Activated CD8-positive, alpha-beta memory T cell treated with anti-CD3 and anti-CD28 coated beads for 24 hours (primary cell): ENCODE measurements around the gene DUSP28.
"Not testable (repeated sequence)": the region's sequence is repeated elsewhere in the genome, so short reads cannot be mapped to it uniquely, and the experiment has no call there.

ENCODE experiments used
- DNase-seq: peaks from one replicate; pipeline ENCODE4 v3.0.0-alpha.2; 2020

DUSP28 gene

DNA sequence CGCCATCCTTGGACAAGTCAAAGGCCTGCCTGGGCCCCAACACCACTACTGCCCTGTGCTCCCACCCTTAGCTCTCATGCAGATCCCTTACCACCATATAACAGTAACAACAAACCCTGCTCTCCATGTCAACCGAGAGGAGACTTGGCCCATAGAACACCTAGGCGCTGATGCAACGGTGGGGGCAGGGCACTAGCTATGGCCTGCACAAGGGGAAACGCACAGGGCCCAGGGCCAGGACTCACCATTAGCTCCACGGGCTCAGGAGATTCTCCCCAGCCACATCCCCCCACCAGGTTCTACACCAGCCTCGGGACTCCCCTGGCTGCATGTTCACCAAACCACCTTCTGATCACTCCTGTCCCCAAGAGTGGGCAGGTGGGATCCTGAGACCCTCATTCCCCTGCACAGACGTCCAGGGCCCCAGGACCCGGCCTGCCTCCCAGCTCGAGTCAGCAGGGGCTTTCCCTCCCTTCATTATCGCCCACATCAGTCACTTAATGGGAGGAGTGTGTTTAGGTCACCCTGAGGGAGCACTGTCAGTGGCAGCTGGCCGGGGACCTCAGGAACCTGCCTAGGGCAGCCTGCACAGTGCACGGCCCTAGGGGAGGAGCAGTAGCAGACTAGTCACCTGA lies 31.6 kb upstream of the DUSP28 start:
- DNase-seq: peak; percentile 52

DNA sequence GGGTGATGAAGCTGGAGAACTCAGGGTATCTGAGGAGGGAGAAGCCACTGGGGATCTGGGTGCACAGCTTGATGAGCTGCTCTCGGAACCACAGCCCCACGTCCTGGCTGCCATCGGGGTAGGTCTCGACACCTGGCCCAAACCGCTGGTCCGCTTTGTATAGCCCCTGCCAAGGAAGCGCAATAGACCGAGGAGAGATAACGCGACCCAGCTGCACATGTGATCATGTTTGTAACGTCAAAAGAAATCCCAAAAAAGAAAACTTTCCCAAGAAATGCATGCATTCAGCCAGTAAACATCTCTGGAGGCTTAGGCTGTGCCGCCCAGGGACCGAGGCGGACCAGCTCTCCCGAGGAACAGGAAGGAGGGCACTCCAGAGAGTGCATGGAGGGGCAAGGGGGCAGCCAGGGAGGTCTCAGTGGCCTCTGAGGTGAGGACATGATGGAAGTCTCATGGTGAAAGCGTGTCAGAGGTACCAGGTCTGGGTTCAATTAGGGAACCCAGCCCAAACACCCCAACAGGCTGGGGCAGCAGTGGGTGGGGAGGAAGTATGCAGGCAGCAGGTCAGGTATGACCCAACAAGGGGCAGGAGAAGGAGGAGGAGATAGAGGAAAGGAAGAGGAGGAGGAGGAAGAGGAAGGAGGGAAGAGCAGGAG lies 30.7 kb upstream of the DUSP28 start:
- peak; percentile 40 for DNase-seq

DNA sequence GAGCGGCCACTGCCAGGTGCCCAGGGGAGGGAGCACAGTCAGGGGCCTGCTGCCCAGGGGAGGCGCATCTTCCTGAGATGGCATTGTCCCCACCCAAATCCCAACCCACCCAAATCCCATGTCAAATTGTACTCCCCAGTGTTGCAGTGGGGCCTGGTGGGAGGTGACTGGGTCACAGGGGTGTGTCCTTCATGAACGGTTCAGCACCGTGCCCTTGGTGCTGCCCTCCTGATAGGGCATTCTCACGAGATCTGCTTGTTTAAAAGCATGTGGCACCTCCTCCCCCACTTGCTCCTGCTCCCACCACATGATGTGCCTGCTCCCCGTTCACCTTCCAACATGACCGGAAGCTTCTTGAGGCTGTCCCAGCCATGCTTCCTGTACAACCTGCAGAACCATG lies 30.0 kb upstream of the DUSP28 start:
- peak; percentile 19 for DNase-seq

DNA sequence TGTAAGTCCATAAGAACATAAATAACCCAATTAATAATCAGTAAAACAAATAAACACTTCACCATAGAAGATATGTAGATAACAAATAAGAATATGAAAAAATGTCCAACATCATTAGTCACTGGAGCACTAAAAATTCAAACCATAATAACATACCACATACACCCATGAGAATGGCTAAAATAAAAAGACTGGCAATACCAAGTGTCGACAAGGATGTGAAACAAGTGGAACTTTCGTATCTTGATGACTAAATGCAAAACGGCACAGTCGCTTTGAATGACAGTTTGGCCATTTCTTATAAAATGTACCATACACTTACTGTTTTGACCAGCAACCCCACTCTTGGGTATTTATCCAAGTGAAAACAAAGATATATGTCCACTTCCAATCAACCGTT lies 29.1 kb upstream of the DUSP28 start:
- DNase-seq: no peak

DNA sequence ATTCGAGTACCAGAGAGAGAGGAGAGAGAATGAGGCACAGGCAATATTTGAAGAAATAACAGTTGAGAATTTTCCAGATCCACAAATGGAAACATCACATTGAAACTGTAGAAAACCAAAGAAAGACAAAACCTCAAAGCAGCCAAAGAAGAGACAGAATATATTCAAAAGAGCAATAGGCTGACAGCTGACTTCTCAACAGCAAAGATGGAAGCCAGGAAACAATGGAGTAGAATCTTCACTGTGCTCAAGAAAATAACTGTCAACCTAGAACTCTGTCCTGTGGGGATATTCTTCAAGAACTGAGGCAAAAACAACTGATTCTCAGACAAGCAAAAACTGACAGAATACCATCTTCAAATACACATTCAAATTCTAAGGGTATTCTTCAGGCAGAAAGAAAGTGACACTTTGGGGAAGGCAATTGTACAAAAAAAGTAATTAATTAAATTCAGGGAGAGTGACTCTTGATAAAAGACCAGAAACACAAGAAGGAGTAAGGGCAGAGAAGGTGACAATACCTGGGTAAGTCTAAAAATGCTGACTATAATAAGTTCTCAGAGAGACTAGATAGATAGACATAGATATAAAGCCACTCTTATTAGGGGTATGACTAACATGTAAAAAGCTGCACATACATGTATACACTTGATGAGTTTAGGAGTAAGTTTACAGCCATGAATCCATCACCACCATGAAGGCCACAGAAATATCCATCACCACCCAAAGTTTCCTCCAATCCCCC lies 28.0 kb upstream of the DUSP28 start:
- DNase-seq: no peak

DNA sequence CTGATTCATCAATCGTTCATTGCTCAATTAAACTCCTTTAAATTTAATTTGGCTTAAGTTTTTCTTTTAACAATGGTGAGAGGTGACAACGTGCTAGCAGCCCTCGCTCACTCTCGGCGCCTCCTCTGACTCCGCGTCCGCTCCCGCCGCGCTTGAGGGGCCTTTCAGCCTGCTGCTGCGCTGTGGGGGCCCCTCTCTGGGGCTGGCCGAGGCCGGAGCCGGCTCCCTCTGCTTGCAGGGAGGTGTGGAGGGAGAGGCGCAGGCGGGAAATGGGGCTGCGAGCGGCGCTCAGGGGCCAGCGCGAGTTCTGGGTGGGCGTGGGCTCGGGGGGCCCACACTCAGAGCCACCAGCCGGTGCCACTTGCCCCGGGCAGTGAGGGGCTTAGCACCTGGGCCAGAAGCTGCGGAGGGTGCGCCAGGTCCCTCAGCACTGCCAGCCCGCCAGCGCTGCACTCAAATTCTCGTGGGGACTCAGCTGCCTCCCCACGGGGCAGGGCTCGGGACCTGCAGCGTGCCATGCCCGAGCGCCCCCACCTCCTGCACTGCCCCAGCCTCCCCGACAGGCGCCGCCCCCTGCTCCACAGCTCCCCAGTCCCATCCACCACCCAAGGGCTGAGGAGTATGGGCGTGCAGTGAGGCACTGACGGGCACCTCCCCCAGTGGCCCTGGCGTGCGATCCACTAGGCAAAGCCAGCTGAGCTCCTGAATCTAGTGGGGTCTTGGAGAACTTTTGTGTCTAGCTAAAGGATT lies 22.0 kb upstream of the DUSP28 start:
- DNase-seq: no peak

DNA sequence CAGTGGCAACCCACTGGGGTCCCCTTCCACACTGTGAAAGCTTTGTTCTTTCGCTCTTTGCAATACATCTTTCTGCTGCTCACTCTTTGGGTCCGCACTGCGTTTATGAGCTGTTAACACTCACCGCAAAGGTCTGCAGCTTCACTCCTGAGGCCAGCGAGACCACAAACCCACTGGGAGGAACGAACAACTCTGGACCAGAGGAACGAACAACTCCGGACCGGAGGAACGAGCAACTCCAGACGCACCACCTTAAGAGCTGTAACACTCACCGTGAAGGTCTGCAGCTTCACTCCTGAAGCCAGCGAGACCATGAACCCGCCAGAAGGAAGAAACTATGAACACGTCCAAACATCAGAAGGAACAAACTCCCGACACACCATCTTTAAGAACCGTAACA lies 21.1 kb upstream of the DUSP28 start:
- not testable (repeated sequence) for DNase-seq

DNA sequence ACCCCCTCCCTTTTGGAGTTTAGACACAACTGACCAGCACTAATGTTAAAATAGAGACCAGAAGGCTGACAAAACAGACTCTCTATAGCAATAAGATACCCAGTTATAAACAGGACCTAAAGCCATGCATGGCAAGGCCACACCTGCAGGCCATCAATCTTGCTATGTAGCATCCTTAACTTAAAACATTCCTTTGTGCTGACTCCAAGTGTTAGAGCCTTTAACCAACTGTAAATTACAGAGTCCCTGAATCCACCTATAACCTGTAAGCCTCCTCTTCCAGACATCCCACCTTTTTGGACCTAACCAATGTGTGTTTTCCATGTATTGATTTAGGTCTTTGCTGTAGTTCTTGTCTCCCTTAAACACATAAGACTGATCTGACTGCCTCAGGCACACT lies 20.3 kb upstream of the DUSP28 start:
- DNase-seq: no peak

DNA sequence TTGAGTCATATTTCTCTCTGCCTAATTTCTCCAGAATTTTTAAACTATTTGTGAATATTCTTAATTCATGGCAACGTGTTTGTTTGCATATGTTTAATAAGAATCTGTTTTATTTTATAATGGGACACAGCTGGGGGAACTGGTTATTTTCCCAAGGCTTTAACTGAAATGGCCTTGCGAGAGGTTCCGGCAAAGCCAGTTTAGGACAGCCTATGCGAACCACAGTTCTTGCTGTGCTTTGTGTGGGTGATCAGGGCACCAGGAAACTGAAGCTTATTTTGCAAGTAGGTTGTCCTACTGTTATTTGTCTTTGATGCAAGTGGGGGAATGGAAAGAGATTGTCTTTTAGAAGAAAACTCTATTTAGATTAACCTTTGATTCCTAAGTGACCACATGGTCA lies 8.9 kb upstream of the DUSP28 start:
- DNase-seq: no peak

DNA sequence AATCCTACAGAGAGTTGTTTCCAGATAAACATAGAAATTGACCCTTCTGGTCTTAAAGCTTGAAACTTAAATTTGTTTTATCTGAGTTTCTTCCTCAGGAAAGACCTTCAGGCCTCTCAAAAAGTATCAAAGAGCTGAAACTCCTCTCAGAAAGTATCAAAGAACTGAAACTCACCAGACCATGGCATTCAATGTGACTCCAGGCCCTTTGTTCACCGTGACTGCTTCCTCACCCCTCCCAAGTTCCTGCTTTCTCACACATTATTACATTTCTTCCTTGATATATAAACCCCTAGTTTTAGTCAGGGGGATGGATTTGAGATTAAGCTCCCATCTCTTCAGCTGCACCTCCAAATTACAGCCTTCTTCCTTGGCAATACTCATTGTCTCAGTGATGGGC lies 8.3 kb upstream of the DUSP28 start:
- no peak for DNase-seq

DNA sequence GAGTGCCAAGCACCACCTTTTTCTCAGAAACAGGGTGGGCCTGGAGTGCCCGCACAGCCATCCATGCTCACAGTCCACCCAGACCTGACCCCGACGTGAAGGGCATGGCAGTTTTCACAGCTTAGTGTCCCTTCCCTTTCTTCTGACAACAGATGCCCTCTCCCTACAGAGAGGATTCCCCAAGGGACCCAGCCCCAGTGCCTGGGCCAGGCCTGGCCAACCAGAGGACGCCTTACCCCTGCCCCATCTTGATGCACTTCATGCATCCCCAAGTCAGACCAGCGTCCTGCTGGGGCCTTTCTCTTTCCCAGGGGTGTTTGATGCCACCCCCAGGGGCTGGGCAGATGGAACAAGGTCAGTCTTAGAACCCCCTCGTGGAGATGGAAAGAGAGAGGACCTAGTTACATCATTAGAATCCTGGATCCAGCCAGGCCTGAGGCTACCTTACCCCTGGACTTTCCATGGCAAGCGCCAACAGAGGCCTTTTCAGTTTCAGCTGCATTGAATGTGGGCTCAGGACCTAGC lies 6.1 kb upstream of the DUSP28 start:
- DNase-seq: no peak

DNA sequence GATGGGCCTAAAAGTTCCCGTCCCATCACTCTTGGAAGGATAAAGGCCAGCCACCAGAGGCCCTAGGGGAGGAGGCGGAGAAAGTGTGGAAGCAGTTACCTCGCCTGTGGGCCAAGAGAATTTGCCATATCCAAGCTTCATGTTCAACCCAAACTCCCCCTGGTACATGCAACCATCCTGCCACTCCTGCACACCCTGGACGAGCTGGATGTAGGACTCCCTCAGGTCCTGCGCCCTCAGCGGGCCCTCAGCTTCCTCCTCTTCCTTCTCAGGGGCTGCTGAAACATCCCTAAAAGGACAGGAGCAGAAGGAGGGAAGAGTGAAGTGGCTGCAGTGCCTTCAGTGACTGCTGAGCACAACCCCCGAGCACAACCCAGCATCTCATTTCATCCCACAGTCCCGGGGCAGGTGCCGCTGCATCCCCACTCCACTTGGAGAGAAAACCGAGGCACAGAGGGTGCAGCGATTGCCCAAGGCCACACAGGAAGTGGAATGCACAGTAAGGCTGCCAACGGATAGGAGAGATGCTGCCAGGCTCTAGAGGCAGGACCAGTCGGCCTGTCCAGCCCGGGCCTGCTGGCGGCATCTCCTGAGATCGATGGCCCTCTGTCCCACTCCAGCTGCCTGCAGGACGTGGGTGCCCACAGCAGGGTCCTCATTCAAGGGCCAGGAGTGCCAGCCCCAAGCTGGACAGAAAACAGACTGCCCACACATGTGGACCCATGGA lies 5.2 kb upstream of the DUSP28 start:
- DNase-seq: no peak

DNA sequence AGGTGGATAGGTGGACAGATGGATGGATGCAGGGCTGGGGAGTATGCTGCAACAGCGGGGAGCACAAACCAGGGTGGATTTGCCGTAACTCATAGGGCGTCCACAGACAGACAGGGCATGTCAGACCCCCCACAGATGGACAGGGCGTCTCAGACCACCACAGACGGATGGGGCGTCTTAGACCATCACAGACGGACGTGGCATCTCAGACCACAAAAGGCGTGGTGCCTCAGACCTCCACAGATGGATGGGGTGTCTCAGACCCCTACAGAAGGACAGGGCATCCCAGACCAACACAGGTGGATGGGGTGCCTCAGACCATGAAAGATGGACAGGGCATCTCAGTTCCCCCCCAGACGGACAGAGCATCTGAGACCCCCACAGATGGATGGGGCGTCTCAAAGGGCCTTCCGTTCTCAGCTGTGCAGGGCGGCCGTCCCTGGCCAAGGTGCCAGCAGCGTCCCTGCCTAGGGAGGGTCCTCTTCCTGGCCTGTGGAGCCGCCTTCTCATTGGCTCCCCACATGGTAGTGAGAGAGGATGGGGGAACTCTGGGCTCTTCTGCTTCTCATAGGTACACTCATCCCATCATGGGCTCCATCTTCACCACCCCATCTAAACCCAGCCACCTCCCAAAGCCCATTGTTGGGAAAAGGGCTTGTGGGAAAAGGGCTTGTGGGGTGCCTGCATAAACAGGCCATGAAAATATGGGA lies 4.5 kb upstream of the DUSP28 start:
- peak; percentile 53 for DNase-seq

DNA sequence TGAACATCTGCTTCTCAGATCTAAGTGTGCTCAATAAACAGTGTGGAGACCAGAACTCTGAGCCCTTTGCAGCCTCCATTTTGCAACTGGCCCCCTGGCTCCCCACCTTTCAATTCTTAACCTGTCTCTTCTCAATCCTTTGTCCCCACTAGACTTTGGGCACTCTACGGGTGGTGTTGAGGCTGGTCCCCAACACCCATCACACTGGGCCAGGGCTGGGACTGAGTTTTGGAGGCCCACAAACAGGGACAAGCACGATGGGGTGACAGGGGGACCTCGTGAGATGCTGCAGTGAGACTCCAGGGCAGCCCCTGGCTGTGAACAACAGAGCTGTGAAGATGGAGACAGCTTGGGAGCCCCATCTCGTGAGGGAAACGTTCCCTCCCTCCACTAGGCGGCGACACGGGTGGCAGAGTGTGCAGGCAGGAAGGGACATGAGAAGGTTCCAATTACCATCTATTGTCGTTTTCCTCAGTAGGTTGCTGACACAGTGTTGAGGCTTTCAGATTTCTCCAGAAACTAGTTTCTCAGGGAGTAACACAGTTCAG lies 3.5 kb upstream of the DUSP28 start:
- peak; percentile 81 for DNase-seq

DNA sequence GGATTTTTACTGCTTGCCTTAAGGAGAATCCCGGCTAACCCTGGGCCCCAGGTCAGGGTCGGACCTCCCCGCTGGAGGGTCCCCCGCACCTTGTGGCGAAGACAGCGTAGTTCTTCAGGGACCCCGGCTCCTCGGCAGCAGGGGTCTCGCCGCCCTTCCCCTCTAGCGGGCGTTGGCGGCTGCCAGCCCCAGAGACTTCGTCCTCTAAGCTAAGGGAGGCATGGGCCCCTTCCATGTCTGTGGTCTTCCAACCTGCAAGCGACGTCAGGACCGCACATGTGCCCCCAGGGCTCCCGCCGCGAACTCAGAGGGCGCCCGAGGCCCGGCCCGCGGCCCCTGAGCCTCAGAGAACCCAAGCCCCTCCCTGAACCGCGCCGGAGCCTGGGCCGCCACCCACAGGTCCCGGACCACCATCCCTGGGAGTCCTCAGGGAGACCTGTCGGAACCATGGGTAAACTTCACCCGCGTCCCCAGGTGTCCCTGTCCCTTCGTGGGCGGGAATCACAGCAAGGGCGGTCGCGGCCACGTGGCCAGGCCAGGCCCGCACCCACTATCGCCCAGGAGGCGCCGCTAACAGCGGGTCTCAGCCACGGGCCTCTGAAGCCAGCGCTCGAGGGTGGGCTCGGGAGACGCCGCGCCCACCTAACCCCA lies 2.9 kb upstream of the DUSP28 start:
- DNase-seq: peak; percentile 58

DNA sequence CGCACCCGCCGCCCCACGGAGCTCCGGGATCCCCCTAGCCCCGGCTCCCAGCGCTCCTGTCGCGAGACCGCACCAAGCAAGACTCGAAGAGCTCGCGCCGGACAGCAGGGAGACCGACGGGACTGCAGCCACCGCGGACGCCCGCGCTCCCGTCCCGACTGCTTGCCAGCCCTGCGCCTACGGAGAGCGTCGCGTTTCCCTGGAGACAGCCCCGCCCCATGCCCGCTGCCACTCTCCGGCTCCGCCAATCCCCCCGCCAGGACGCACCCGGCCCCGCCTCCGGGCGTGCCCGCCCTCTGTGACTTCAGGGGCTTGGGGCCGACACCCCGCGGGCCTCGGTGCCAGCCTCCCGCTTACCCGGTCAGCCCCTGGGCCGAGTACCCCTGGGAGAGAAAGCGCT lies 2.3 kb upstream of the DUSP28 start, which contains the start of gene ANKMY1:
Gene ANKMY1, minus strand, starts transcription at position 181 of the 400 bp plus-strand sequence. CDS start 653 bp downstream, outside the sequence.
- peak; percentile 86 for DNase-seq

DNA sequence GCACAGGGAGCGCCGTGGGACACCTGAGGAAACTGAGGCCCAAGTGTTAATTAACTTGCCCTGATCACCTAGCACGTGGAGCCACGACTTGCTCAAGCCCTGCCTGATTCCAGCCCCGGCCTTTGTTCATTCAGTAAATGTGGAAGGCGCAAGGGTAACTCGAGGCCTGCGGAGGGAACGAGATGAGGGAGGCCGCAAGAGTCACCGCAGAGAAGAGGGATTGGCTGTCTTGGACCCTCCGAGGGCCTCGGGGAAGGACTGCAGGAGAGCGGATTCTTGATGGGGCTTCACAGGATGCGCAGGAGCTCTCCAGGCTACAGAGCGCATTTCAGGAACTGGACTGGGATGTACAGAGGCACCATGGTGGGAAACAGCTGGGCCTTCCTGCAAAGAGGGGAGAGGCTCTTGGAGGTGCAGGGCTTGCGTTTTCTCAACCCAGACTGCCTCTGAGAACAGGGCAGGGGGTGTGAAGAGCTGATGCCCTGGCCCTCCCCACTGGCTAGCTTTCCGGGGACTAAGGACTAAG lies 1.9 kb upstream of the DUSP28 start:
- DNase-seq: no peak

DNA sequence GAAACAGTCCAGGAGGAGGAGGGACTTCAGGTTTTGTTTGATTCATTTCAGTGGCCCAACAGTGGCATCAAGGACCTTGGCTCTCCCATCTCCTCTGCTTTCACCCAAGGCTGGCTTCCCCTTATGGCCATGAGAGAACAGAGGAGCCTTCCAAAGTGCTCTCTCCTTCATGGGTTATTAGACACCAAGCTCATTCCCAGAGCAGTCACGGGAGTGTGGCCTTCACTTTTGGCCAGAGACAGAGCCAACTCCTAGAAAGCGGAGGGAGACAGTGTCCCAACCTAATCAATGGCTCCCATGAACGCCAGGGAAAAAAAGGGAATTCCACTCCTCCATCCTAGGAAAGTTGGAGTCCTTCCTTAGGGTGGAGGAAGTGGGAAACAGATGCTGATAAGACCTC lies 871 bp upstream of the DUSP28 start:
- peak; percentile 64 for DNase-seq

DNA sequence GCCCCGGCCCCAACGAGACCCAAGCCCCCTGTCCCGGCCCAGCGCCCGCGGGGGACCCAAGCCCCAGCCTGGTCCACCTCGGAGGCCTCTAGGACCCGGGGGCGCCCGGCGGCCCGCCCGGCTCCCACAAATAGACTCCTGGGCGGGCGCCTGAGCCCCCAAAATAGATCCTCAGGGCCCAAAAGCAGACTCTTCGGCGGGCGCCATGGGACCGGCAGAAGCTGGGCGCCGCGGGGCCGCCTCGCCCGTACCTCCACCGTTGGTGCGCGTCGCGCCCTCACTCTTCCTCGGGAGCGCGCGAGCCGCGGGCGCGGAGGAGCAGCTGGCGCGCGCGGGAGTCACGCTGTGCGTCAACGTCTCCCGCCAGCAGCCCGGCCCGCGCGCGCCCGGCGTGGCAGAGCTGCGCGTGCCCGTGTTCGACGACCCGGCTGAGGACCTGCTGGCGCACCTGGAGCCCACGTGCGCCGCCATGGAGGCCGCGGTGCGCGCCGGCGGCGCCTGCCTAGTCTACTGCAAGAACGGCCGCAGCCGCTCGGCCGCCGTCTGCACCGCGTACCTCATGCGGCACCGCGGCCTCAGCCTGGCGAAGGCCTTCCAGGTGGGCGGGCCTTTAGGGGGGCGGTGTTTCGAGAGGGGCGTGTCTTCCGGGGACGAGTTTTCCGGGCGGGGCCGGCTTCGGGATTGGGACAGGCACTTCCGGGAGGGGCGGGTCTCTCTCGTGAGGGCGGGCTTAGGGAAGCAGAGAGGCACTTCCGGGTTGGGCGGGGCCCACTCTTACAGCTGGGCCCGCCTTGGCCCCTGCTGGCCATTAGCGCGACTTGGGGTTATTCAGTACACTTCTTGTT lies 545 bp downstream of the DUSP28 start:
- DNase-seq: peak; percentile 100
